Measurements from ENCODE around the gene OR14I1.
"Not testable (repeated sequence)": the region's sequence is repeated elsewhere in the genome, so short reads cannot be mapped to it uniquely, and the experiment has no call there.

Gene OR14I1

GRCh38 chr1:248663453-248664328 lies 38.9 kb downstream of the OR14I1 start:
- DNase-seq (ENCODE audit: low spot score in 2 of 2); H3K36me3 Mint-ChIP-seq (ENCODE audit: insufficient read depth); ATAC-seq (replicated peaks; ENCODE audit: extremely low read depth, poor library complexity, severe bottlenecking); H3K4me1 Mint-ChIP-seq; H3K9me3 Mint-ChIP-seq; H3K27ac Mint-ChIP-seq (ENCODE audit: low read depth); H3K4me3 Mint-ChIP-seq: not testable (repeated sequence)
- peaks cover 50% of the 10 kb centered on the region for H3K27me3 Mint-ChIP-seq

- not testable (repeated sequence) for H3K9me3 Mint-ChIP-seq; H3K4me1 Mint-ChIP-seq; H3K36me3 Mint-ChIP-seq (ENCODE audit: insufficient read depth); ATAC-seq (replicated peaks; ENCODE audit: extremely low read depth, poor library complexity, severe bottlenecking); DNase-seq (ENCODE audit: low spot score in 2 of 2); H3K27ac Mint-ChIP-seq (ENCODE audit: low read depth); H3K4me3 Mint-ChIP-seq
- peaks cover 34% of the 10 kb centered on the region for H3K27me3 Mint-ChIP-seq
Measured at GRCh38 chr1:248656797-248657196, 45.8 kb downstream of the OR14I1 start.

- not testable (repeated sequence) for ATAC-seq (replicated peaks; ENCODE audit: extremely low read depth, poor library complexity, severe bottlenecking); H3K27ac Mint-ChIP-seq (ENCODE audit: low read depth); DNase-seq (ENCODE audit: low spot score in 2 of 2); H3K4me1 Mint-ChIP-seq; H3K9me3 Mint-ChIP-seq; H3K36me3 Mint-ChIP-seq (ENCODE audit: insufficient read depth); H3K4me3 Mint-ChIP-seq
- peaks cover 20% of the 10 kb centered on the region for H3K27me3 Mint-ChIP-seq
Measured at GRCh38 chr1:248655354-248655753, 47.2 kb downstream of the OR14I1 start, which contains the start of gene OR2T27. Gene OR2T27 (minus strand): TSS chr1:248655528. CDS start chr1:248650884, 4,644 bp downstream.
